Left lung (tissue), 10 donors: ENCODE results near the gene DGKI. TPM values are rescaled to one million over a fixed set of nuclear protein-coding genes. Genes with fewer than 3 reads are reported as not detected.

Experiments
- ATAC-seq: fragments of 200-7000 bp; cut with Tn5 transposase; one replicate; pipeline ENCODE4 v1.9.1; 2020; ENCODE audit warnings: moderate library complexity
- DNase-seq, 4 donors: peaks; one replicate each; pipeline ENCODE4 v3.0.0-alpha.2; 2013 to 2020
- H3K27ac ChIP-seq, 2 donors: fragments of 200-600 bp; sonication (generic) in 1 of 2; one replicate each; pipeline versions ENCODE4 v1.5.0 to v1.8.0; 2020 to 2021
- H3K27me3 ChIP-seq, 2 donors: fragments of 200-600 bp; sonication (generic) in 1 of 2; one replicate each; pipeline versions ENCODE4 v1.5.0 to v1.8.0; 2020 to 2021
- H3K36me3 ChIP-seq, 2 donors: fragments of 200-600 bp; sonication (generic) in 1 of 2; one replicate each; pipeline versions ENCODE4 v1.5.0 to v1.8.0; 2020 to 2021
- H3K4me1 ChIP-seq, 2 donors: fragments of 200-600 bp; one replicate each; pipeline ENCODE4 v1.8.0; 2021
- H3K4me3 ChIP-seq, 2 donors: fragments of 200-600 bp; sonication (generic) in 1 of 2; one replicate each; pipeline versions ENCODE4 v1.5.0 to v1.8.0; 2020 to 2021; ENCODE audit warnings: mild to moderate bottlenecking in 1 of 2
- H3K9me3 ChIP-seq, 2 donors: fragments of 200-600 bp; sonication (generic) in 1 of 2; one replicate each; pipeline versions ENCODE4 v1.5.0 to v1.8.0; 2020 to 2021
- intact Hi-C, 2 donors: fragments of 100-400 bp; cut with DNase I; formaldehyde crosslinking; loops; one replicate each; pipeline versions ENCODE4 v1.11.2 to v1.14.2; 2022
- polyA plus RNA-seq, 6 donors: library from polyadenylated mRNA; unstranded; fragments of 120-200 nt; gene quantifications; one replicate each; pipeline ENCODE4 v1.2.1, GENCODE V29; 2013; ENCODE audit not compliant: insufficient read length in 6 of 6
- total RNA-seq, 2 donors: library from RNA; stranded (reverse); fragmentation: NEBNext Ultra II Directional; extraction: Animal tissue kit (Norgen Biotek cat#: 25700); gene quantifications; one replicate each; pipeline ENCODE4 v1.2.1, GENCODE V29; 2021
- TF ChIP-seq, protein P1 (sequence below), 2 donors: fragments of 200-600 bp; sonication (generic) in 1 of 2; IDR thresholded peaks; one replicate each; pipeline versions ENCODE4 v1.5.0 to v1.8.0; 2021; ENCODE audit warnings: antibody characterized with exemption in 2 of 2
- donor health status: DM: no; HTN: yes; CAD: no.
- donor health status: DM: no; HTN: no; CAD: no.

Gene DGKI
- total and polyA plus RNA-seq, 8 donors: 0.34 to 1.4 (median 0.50) TPM

DNA sequence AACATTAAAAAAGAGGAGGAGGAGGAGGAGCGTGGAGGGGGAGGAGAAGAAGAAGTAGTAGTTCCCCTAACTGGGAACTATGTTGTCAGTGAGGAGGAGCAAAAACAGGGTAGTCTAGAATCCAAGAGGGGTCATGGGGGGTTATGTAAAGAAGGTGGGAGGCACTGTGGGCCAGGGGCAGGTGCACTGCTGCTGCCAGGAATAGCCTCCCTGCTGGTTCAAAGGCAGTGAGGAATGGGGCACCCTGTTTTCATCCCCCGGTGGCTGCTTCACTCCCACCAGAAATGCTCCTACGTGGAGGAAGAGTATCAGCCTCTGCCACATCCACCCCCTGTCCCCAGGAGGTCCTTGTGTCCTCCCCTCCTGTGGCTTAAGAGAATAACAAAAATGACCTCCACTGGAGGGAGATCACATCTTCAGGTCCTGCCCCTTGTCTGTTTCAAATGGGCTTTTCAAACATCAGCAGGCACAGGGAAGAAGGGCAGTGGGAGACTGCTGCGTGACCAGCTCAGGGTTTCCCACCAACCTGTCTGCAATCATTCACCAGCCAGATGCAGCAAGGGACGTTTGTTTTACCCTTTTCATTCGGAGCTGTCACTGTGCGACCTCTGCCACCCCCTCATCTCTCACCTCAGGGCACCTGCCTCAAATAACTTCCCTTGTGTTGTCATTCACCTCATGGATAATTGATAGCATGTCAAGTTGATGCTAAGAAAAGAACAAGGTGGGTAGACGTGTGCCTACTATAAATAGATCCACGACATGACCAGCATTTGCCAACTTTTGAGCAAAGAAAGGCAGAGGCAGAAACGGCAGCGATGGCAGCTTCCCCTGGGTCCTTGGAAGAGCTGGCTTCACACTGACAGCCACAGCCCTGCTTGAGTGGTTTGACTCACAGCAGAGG, 92.6 kb downstream of the DGKI start:
- TF ChIP-seq, protein P1, sequence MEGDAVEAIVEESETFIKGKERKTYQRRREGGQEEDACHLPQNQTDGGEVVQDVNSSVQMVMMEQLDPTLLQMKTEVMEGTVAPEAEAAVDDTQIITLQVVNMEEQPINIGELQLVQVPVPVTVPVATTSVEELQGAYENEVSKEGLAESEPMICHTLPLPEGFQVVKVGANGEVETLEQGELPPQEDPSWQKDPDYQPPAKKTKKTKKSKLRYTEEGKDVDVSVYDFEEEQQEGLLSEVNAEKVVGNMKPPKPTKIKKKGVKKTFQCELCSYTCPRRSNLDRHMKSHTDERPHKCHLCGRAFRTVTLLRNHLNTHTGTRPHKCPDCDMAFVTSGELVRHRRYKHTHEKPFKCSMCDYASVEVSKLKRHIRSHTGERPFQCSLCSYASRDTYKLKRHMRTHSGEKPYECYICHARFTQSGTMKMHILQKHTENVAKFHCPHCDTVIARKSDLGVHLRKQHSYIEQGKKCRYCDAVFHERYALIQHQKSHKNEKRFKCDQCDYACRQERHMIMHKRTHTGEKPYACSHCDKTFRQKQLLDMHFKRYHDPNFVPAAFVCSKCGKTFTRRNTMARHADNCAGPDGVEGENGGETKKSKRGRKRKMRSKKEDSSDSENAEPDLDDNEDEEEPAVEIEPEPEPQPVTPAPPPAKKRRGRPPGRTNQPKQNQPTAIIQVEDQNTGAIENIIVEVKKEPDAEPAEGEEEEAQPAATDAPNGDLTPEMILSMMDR (IDR thresholded peaks at IDR 0.05): no peak
- H3K9me3 ChIP-seq: no peaks in the 10 kb centered on the region
- no peak for ATAC-seq
- no peaks in the 10 kb centered on the region for H3K36me3 ChIP-seq
- no peak overlapping the region for H3K27ac ChIP-seq
- peaks cover 0 to 20% of the 10 kb centered on the region in 2 donors for H3K27me3 ChIP-seq
- peak in 1 of 4 donors; percentile 33 for DNase-seq
- intact Hi-C loops: no loop called here
- H3K4me3 ChIP-seq: no peak overlapping the region
- H3K4me1 ChIP-seq: peaks cover 0 to 9% of the 10 kb centered on the region in 2 donors

DNA sequence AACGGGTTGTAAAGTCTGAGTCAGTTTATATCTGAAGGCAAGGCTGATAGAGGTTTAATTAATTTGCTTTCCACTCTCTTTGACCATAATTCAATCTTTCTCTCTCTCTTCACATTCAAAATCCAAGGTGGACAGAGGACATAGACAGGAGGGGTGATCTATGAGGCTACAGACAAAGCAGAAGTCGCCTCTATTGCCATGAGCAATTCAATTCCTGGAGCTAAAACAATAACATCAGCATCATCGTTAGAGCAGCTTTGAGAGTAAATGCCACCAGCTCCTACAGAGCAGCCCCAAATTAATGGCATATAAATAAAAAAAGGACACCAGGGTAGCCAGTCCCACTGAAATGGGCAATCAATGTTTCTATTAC, 93.2 kb downstream of the DGKI start:
- TF ChIP-seq, protein P1 (IDR thresholded peaks at IDR 0.05): no peak
- Histone ChIP-seq H3K27me3 (peaks cover 0 to 20% of the 10 kb centered on the region in 2 donors), H3K9me3 (no peaks in the 10 kb centered on the region), H3K4me1 (peaks cover 0 to 9% of the 10 kb centered on the region in 2 donors), H3K36me3 (no peaks in the 10 kb centered on the region), H3K27ac (no peak overlapping the region), H3K4me3 (no peak overlapping the region)
- DNase-seq (no peak), ATAC-seq (no peak)
- intact Hi-C loops: no loop called here

DNA sequence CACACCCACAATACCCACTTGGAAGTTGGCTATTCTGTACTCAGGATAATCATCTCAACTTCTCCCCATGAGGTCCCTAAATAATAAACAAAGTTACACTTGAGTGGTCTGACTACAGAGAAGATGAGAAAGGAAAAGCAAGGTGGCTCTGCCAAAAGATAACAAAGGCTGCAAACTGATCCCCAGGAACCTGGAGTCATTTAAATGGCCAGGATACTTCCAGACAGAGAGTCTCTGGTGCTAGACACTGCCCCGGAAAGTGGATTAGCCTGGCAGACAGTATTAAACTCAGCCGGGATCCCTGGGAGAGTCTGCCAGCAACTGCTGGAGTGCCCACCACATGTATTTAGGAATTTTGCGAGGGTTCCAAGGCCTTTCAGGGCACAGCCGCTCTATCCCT, 93.7 kb downstream of the DGKI start:
- Histone ChIP-seq H3K27ac (no peak overlapping the region), H3K27me3 (peaks cover 0 to 20% of the 10 kb centered on the region in 2 donors), H3K4me1 (peaks cover 0 to 9% of the 10 kb centered on the region in 2 donors), H3K4me3 (no peak overlapping the region), H3K9me3 (no peaks in the 10 kb centered on the region), H3K36me3 (no peaks in the 10 kb centered on the region)
- intact Hi-C loops: no loop called here
- ATAC-seq (no peak), DNase-seq (no peak)
- TF ChIP-seq, protein P1 (IDR thresholded peaks at IDR 0.05): no peak

DNA sequence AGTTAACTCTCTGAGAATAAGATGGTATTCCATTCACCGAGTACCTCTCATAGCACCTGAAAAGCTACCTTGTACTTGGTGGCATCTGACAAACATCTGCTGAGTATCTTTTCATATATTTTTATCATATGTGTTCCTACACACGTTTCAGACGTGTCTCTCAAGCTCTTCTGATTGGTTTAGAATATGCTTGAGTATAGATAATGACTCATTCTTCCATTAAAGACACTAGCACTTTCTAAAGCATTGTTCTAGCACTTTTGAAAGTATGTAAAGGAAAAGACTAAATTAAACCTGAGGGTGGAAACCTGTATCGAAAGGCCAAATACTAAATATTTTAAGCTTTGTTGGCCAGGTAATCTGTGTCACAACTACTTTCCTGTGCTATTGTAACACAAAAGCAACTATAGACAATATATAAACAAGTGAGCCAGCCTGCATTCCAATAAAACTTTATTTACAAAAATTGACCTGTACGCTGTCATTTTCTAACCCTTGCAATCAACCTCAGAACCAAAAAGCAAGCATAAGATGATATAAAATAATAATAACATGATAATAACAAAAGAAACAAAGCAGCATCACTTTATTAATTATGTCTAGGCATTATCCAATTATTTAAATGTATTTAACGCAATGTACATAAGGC, 95.3 kb downstream of the DGKI start:
- no peak for ATAC-seq
- Histone ChIP-seq H3K27ac (no peak overlapping the region), H3K36me3 (no peaks in the 10 kb centered on the region), H3K9me3 (no peaks in the 10 kb centered on the region), H3K27me3 (peaks cover 0 to 20% of the 10 kb centered on the region in 2 donors), H3K4me3 (no peak overlapping the region), H3K4me1 (peaks cover 0 to 9% of the 10 kb centered on the region in 2 donors)
- TF ChIP-seq, protein P1 (IDR thresholded peaks at IDR 0.05): no peak
- no peak for DNase-seq
- intact Hi-C loops: no loop called here

DNA sequence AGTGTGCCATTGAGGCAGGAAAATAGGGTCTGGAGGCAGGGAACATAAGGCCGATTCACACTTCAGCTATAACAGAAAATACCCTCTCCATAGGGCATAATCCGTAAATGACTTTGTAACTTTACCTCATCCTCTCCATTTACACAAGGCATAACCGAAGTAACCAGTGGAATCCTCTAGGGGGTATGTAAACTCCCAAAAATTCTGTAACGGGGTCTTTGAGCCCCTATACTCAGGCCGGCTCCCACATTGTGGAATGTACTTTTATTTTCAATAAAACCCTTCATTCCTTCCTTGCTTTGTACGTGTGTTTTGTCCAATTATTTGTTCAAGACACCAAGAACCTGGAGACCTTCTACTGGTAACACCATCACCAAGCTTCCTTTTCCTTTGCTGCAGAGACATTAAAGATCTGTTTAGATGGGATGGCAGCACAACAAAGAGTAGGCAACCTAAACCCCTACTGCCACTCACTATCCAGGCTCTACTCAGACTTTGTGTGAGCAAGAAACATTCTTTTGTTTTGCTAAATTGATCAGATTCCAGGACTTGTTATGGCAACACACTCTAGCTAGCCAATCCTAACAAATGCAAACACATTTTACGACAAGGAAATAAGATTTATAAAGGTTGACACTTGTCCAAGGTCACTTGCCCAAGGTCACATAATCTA, 99.3 kb downstream of the DGKI start:
- no peaks in the 10 kb centered on the region for H3K9me3 ChIP-seq
- no peak overlapping the region for H3K27ac ChIP-seq
- TF ChIP-seq, protein P1 (IDR thresholded peaks at IDR 0.05): no peak
- no peak for ATAC-seq
- no peaks in the 10 kb centered on the region for H3K36me3 ChIP-seq
- H3K27me3 ChIP-seq: peaks cover 0 to 2% of the 10 kb centered on the region in 2 donors
- DNase-seq: no peak
- intact Hi-C loops: no loop called here
- no peaks in the 10 kb centered on the region for H3K4me1 ChIP-seq
- no peak overlapping the region for H3K4me3 ChIP-seq
